ENCODE results near the gene RFX4. TPM values are rescaled to one million over a fixed set of nuclear protein-coding genes. Genes with fewer than 3 reads are reported as not detected.

Gene RFX4
- total RNA-seq = 0.26 TPM

GRCh38 chr12:106582641-106583230, at the start of gene RFX4:
TSS of gene RFX4 (plus strand) at chr12:106583004. CDS start at chr12:106583321, 317 bp downstream.
- no peak for DNase-seq (ENCODE audit: low spot score)

GRCh38 chr12:106541201-106541600, 41.6 kb upstream of the RFX4 start:
- DNase-seq (ENCODE audit: low spot score) = no peak

GRCh38 chr12:106551410-106551809, 31.4 kb upstream of the RFX4 start:
- DNase-seq (ENCODE audit: low spot score) = no peak

- no peak for DNase-seq (ENCODE audit: low spot score)
These were observed 30.6 kb upstream of the RFX4 start for GRCh38 chr12:106552228-106552627.

GRCh38 chr12:106564678-106565329, 18.0 kb upstream of the RFX4 start:
- DNase-seq (ENCODE audit: low spot score) = no peak

- DNase-seq (ENCODE audit: low spot score) = no peak
These were observed 16.0 kb upstream of the RFX4 start for GRCh38 chr12:106566771-106567170.

- DNase-seq (ENCODE audit: low spot score) = no peak
These were observed 9.6 kb upstream of the RFX4 start for GRCh38 chr12:106573239-106573638.

- no peak for DNase-seq (ENCODE audit: low spot score)
These were observed 6.0 kb upstream of the RFX4 start for GRCh38 chr12:106576848-106577247.

GRCh38 chr12:106580671-106581508, 1.9 kb upstream of the RFX4 start:
- DNase-seq (ENCODE audit: low spot score) = no peak

GRCh38 chr12:106581543-106582248, 1.1 kb upstream of the RFX4 start:
- DNase-seq (ENCODE audit: low spot score) = no peak

- DNase-seq (ENCODE audit: low spot score) = no peak
These were observed 584 bp upstream of the RFX4 start for GRCh38 chr12:106582249-106582591.

GRCh38 chr12:106583242-106584103, 669 bp downstream of the RFX4 start:
- DNase-seq (ENCODE audit: low spot score) = no peak

- DNase-seq (ENCODE audit: low spot score) = no peak
These were observed 1.6 kb downstream of the RFX4 start for GRCh38 chr12:106584104-106585064.

GRCh38 chr12:106585105-106585520, 2.3 kb downstream of the RFX4 start:
- no peak for DNase-seq (ENCODE audit: low spot score)

GRCh38 chr12:106585521-106586277, 2.9 kb downstream of the RFX4 start:
- DNase-seq (ENCODE audit: low spot score) = no peak

GRCh38 chr12:106586278-106586802, 3.5 kb downstream of the RFX4 start:
- DNase-seq (ENCODE audit: low spot score) = no peak

GRCh38 chr12:106586803-106587684, 4.2 kb downstream of the RFX4 start:
- DNase-seq (ENCODE audit: low spot score) = no peak

GRCh38 chr12:106588771-106589170, 6.0 kb downstream of the RFX4 start:
- no peak for DNase-seq (ENCODE audit: low spot score)

Data from mucosa of gallbladder (tissue), 1 donor.